DMS114 treated with DMSO at 0.1 percent for 48 hours (cell line): ENCODE data around the gene NBPF12.
"Not testable (repeated sequence)": the region's sequence is repeated elsewhere in the genome, so short reads cannot be mapped to it uniquely, and the experiment has no call there.

Source experiments
- DNase-seq: peaks from one replicate; lab custom pipeline; 2025; ENCODE audit not compliant: unreplicated experiment; lab: John Stamatoyannopoulos, UW

The NBPF12 gene

GRCh38 chr1:146985855-146986254, 47.7 kb downstream of the NBPF12 start:
- DNase-seq: not testable (repeated sequence)

- not testable (repeated sequence) for DNase-seq
These were observed 48.3 kb downstream of the NBPF12 start for GRCh38 chr1:146986450-146986849.

- not testable (repeated sequence) for DNase-seq
These were observed 49.4 kb downstream of the NBPF12 start for GRCh38 chr1:146987502-146987901.

GRCh38 chr1:146989455-146989854, 51.3 kb downstream of the NBPF12 start:
- DNase-seq: not testable (repeated sequence)

GRCh38 chr1:147008495-147008894, 70.4 kb downstream of the NBPF12 start:
- DNase-seq: not testable (repeated sequence)

- not testable (repeated sequence) for DNase-seq
These were observed 88.9 kb downstream of the NBPF12 start for GRCh38 chr1:147026975-147027374.

DNA sequence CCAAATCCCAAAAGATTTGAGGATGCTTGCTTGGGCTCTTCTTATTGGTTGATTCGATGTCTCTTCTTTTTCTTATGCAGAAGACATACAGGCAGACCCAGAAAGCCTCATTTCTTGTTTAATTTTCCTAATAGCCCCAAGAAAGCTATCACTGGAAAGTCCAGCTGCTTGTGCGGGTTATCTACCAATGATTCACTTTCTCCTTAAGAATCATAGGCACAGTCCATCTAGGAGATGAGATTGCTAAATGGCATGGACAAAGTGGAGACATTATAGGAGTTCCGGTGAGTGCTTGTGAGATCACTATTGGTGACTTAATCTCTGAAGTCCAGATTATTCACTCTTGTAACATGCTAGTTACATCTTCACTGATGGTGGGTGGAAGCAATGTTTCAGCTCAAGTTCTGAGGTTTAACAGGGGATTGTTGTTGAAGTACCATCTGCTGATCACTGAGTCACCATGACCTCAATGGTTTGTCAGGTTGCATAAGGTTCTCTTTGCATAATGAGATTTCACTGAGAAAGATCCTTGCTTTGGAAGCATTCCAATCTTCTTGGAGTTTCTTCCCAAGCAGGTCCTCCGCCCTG, 92.0 kb downstream of the NBPF12 start:
- DNase-seq: not testable (repeated sequence)

- DNase-seq: no peak
These were observed 101.8 kb downstream of the NBPF12 start for GRCh38 chr1:147039916-147040315.

DNA sequence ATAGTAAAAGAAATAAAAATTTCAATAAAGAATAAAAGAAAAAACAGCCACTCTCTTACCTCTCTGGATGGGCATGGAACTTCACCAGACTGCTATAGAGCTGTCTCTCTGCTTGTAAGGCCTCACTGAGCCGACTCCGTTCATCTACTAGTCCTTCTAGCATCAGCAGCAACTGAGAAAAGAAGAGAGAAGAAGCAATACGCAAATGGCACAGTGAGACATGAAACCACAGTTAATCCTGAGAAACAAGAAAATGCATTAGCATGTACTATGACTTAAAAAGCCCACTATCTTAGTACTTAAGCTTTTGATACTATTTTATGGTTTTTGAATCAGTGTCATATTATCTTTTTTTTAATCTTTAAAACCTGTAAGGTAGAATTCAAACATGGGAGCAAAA, 104.8 kb downstream of the NBPF12 start:
- not testable (repeated sequence) for DNase-seq

- not testable (repeated sequence) for DNase-seq
These were observed 106.4 kb downstream of the NBPF12 start for GRCh38 chr1:147044511-147044910.
